ENCODE data around the gene GPR35.
"Not testable (repeated sequence)": the region's sequence is repeated elsewhere in the genome, so short reads cannot be mapped to it uniquely, and the experiment has no call there.

GPR35 gene

GRCh38 chr2:240640939-240641338 lies 15.7 kb downstream of the GPR35 start:
- DNase-seq: peak; percentile 76

DNA sequence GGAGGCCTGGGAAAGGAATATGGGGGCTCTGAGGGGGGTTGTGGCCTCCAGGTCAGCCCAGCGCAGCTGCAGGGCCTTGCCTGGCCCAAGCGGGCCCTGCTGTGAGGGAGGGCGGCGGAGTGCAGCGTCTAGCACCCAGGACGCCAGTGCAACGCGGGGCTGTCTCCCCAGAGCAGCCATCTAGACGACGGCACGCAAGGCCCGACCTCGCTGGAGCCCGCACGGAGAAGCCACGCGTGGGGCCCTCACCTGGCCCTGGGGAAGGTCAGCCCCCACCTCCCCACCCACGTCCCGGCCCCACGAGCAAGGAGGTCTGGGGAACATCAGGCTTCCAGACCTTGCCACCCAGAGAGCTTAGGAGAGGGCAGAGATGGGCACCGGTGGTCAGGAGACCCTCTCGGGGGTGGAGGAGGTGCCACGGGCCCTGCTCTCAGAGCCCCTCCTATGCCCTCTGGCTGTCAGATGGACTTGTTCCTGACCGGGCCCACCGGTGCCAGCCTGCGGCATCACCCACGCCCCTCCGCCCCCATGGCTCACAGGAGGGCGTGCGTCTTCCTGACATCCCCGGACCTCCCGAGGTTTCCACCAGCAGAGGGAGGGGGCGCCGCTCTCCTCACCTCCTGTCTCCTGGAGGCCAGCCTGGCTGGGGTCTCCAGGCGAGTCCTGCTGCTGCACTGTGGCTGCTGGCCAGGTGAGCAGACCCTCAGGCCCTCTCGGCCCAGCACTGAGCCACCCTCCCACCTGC lies 17.0 kb downstream of the GPR35 start:
- no peak for DNase-seq

DNA sequence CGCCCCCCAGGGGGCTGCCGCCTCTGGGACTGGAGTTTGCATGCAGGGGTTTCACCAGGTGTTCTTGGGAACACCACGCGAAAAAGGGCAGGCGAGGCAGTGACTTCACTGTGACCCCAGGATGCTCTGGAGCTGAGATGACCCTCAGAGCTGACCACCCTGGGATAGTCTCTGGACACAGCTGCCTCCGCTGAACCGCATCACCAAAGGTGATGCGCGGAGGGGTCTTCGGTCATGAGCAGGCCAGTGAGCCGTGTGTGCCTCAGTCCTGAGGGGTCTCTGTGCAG lies 17.5 kb downstream of the GPR35 start:
- no peak for DNase-seq

- no peak for DNase-seq
Measured at GRCh38 chr2:240643093-240643810, 18.0 kb downstream of the GPR35 start.

GRCh38 chr2:240643811-240644150 lies 18.5 kb downstream of the GPR35 start:
- DNase-seq: no peak

DNA sequence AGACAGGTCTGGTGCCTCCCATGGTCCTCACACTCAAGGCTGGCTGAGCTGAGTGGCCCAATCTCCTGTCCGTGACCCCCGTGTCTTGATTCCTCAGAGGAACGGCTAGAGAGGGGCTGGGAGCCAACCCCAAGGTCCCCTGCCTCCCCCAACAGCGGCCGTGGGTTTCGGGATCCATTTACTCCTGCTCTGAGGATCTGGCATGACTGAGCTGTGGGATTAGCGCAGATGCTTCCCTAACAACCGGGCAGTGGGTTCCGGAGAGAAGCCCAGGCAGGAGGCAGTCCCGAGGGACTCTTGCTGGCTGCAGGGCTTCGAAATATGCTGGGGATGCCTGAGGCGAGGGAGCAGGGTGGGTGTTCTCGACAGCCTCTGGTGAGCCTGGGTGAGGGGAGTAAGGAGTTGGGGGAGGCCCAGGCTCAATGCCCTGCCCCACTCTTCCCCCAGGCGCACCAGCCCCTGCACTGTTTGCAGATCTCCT lies 18.9 kb downstream of the GPR35 start:
- DNase-seq: peak; percentile 65

DNA sequence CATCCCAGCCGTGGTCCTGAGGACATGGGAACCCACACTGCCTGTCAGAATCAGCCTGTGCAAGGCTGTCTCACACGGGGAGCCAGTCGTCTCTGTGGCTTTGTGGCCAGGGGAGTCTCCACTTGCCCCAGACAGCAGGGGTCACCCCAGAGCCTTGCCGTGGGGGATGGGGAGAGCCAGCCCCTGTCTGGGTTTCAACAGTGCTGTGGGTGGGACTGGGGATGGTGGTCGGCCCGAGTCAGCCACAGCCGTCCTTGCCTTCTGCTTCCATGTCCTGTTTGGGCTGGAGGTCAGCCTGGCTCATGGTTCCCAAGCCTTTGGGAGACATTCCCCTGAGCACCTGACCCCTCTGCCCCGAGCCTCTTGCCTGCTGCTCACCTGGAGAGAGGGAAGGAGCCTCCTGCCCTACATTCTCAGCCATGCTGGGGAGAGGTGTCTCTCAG lies 19.6 kb downstream of the GPR35 start:
- DNase-seq: no peak

DNA sequence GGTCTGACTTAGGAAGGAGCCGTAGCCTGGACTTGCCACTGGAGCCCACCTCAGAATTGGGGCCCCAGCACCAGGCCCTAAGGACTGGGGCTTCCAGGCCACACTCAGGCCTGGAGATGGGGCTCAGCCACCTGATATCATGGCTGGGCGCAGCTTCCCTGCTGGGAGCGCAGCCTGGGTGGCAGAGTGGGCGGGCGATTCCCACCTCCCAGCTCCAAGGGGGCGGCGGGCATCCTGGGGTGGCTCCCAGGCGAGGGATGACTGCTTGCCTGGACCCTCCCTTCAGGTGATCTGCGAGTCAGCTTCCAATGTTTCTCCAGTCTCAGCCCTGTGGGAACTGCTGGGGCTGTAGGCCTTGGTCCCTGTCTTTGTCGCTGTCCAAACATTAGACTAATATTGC lies 20.1 kb downstream of the GPR35 start:
- no peak for DNase-seq

DNA sequence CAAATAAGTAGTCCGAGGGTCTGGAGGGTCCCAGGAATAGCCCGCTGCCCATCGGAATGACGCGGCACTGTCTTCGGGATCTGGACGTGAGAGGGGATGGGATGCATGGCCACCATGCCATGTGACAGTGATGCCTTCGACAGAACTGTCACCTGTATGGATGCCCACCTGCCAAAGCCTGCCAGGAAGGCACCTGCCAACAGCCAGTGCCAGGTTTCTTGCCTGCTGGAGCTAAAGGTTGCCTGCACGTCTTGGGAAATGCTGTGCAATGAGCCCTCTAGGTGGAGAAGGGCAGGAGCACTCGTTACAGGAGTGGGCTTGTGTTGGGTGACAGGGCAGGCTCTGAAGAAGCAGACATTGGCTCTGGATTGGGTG lies 20.5 kb downstream of the GPR35 start:
- DNase-seq: no peak

DNA sequence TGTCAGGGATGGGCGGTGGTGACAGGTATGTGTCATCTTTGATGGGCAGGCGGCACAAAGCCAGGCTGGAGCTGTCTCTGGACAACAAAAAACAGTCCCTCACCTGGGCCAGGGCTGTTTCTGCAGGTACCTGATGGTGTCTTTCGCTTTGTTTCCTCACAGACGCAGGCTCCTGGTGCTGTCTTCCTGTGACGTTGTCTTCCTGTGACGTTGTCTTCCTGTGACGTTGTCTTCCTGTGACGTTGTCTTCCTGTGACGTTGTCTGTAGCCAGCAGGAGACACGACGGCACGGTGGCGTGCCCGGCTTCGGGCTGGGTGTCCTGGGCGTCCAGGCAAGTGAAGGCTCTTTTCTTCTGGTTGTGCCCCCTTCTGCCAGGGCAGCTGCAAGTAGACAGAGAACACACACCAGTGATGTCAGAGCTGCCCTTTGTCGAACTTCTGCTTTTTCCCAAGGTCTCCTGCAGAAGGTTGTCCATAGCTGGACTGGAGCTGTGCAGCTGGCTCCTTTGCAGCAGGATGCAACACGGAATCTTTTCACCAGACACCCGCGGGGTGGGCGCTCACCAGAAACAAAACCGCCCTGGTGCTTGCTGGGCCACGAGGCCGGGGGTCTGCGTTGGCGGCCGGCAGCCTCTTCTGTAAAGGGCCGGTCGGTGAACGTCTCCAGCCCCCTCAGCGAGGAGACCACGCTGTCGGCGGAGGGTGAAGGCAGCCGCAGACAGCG lies 21.1 kb downstream of the GPR35 start:
- DNase-seq: no peak

DNA sequence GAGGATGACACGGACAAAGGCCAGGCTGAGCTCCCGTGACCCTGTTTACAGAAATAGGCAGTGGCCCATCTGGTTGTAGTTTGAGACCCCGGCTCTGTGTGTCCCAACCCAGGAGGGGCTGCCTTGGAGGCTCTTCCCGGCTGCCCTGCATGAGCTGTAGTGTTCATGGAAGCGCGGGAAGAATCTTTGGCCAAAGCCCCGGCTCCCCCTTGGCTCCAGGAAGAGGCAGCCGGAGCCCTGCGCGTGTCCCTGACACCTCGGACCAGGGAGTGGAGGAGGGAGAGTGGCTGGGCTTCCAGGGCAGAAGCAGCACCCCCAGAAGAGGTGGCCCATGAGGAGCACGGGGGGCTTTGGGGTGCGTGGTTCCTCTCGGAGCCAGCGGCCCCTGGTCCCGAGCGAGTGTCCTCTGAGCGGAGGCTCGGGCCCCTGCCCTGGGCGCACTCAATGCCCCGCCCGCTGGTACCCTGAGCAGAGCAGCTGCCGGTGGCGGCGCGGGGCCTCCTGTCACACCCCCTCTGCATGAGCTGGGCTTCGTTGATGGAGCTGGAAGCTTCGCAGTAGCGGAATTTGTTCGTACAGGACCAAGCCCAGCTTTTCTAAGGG lies 21.7 kb downstream of the GPR35 start:
- no peak for DNase-seq

DNA sequence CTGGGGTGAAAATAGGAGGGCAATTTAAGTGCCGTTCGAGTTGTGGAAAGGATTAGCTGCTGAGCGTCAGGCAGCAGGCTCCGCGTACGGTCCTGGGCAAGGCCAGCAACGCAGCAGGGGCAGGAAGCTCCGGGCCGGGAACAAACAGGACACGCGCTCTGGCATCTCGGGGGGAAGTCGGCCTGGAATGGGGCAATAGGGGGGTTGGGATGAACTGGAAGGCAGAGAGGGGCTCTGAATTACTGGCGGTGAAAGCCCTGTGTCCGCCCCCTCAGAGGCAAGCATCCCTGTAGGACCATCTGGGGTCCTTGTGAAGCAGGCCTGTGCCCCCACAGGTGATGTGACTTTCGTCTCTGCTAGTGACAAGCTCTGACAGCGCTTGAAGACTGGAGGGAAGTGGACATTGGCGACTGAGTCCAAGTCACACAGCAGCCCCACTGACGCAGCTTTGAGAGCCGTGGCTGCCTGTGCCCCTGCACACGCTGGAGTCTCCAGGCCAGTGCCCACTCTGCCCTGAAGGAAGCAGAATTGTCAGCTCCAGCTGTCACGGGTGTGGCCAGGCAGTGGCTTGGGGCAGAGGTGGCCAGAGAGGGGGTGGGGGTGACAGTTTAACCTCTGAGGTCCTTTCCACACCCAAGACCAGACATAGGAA lies 22.3 kb downstream of the GPR35 start:
- DNase-seq: no peak

DNA sequence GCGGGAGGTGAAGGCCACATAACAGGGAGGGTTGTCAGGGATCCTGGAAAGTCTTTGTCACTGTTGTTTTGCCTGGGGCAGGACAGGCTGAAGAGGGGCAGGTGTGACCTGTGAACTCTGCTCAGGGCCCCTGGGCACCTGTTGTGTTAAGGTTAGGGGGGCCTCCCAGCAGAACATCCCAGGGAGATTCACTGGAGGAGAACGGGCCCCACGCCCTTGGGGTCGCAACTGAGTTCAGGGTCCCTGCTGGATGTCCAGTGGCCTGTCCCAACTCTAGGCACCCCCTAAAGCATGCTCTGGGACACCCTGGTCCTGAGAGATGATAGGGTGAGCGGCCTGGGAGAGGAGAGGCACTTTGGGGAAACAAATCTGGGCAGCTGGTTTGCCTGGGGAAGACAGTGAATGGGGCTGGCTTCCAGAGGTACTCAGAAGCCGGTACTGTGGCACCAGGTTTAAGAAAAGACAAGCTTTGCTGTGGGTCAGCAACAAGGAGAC lies 22.9 kb downstream of the GPR35 start:
- no peak for DNase-seq

DNA sequence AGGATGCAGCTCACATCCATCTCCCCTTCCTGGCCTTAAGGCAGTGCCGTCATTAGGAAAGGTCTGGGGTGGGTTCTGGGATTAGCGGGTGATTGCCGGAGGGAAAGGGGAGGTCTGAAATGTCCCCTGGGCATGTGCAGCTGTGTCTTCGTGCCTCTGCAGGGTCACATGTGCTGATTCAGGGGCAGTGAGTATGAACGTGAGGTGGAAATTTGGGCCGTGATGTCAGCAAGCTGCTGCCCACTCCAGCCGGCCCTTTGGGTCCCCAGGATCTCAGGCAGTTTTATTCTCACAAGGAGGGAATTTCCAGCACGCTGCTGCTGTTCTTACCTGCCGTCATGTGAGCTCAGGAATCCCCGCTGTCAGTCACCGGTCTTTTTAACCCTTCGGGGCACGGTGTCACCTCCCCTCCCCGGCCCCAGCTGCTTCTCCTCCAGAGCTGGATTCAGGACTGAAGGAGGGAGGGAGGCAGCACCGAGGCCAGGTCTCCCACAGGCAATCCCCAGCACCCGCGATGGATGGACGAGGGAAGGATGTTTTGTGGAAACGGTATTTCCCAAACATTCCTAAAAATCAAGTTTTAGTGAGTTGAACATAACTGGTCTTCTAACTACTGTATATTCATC lies 23.5 kb downstream of the GPR35 start:
- DNase-seq: no peak

DNA sequence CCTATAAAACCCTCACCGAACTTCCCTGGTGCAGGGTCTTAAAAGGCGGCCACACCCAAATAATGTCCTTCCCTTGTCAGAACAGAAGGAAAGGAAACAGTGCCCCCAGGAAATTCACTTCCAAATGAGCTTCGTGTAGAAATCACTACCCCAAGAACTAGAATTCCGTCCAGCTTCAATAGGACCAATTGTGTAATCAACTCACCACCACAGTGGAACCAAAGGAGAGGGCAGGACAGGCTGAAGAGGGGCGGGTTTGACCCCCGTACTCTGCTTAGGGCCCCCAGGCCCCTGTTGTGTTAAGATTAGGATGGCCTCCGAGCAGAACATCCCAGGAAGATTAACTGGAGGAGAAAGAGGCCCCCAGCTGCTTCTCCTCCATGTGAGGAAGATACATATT lies 24.1 kb downstream of the GPR35 start:
- no peak for DNase-seq

DNA sequence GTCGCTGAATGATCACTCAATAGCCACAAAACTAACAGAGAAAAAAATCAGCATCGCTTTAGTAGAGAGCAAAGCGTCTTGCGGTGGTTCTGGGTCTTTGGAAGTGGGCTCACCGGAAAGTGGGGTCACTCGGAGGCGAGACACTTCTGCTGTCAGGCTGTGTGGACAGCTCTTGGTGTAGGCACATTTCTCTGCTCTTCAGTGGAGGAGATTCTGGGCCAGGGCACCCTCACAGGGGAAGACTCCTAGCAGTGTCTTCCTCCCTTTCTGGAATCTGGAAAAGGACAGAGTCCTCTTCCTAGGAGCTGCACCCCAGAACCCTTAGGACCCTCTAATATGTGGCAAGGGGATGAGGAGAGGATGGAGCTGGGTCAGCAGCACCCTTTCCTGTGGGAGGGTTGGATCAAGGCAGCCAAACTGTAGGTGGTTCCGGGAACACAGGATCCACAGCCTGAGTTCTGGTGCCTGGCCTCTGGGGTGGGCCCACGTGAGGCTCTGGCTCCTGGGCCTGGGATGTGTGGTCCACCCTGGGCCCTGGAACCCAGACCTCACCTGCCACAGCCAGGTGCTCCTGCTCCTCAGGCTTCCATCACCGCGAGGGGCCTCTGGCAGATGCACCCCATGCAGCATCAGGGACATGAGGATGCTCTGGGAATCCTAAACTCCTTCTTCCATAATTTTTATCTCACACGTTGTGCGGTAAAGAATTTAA lies 25.1 kb downstream of the GPR35 start:
- no peak for DNase-seq

GRCh38 chr2:240651185-240651584 lies 25.9 kb downstream of the GPR35 start:
- no peak for DNase-seq

GRCh38 chr2:240655931-240656886 lies 30.9 kb downstream of the GPR35 start:
- no peak for DNase-seq

GRCh38 chr2:240659883-240660282 lies 34.6 kb downstream of the GPR35 start:
- not testable (repeated sequence) for DNase-seq

- no peak for DNase-seq
Measured at GRCh38 chr2:240662681-240663080, 37.4 kb downstream of the GPR35 start.
